Esophagus muscularis mucosa (tissue), 4 donors: ENCODE data around the gene TRAPPC14.

Experiments
- EP300 ChIP-seq: sonication (generic); formaldehyde crosslinking; IDR thresholded peaks from one replicate; pipeline ENCODE4 v1.6.1; 2017; ENCODE audit warnings: antibody characterized with exemption
- POLR2A ChIP-seq: fragments of 450-650 bp; IDR thresholded peaks from one replicate; pipeline ENCODE4 v1.6.1; 2017; ENCODE audit warnings: antibody characterized with exemption, moderate library complexity, mild to moderate bottlenecking, low read depth
- TF ChIP-seq, protein P1 (sequence below), 3 experiments: fragments of 200-600 bp in 2 of 3; fragments of 450-650 bp in 1 of 3; sonication (generic) in 2 of 3; IDR thresholded peaks; one replicate each; pipeline ENCODE4 v1.5.1; 2017 to 2019; ENCODE audit warnings: antibody characterized with exemption in 3 of 3, mild to moderate bottlenecking in 2 of 3, moderate library complexity in 1 of 3

DNA sequence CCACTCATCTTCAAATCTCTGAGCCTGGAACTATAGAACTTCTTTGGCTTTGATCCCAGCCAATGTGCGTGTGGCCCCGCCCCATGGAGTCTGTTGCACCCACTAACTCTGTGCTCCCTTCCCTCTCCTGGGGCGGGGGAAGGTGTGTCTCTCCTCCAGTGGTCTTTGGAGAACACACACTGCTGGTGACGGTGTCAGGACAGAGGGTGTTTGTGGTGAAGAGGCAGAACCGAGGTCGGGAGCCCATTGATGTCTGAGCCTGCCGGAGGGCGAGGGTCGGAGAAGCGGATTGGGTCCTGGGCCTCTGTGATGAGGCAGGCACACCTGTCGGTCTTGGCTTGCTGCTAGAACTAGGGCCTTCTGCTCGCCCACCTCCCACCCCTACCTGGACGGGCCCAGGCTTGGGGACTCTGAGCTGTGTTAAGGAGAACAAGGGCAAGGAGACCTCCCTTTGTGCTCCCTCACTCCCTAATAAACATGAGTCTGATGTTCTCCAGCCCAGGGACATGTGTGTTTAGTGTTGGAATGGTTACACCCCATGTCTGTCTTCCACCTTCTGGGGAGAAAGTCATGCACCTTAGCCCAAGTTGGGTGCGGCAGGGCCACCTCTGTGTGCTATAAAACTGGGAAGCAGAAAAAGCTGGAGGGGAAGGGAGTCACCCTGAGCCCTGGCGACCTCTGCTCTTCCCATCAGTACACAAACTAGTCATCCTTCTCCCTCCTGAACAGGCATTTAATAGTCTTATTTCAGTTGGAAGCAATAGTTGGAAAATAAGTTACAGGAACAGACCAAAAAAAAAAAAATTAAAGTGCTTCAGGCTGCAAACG is 4.6 kb downstream of the TRAPPC14 start:
- TF ChIP-seq, protein P1, sequence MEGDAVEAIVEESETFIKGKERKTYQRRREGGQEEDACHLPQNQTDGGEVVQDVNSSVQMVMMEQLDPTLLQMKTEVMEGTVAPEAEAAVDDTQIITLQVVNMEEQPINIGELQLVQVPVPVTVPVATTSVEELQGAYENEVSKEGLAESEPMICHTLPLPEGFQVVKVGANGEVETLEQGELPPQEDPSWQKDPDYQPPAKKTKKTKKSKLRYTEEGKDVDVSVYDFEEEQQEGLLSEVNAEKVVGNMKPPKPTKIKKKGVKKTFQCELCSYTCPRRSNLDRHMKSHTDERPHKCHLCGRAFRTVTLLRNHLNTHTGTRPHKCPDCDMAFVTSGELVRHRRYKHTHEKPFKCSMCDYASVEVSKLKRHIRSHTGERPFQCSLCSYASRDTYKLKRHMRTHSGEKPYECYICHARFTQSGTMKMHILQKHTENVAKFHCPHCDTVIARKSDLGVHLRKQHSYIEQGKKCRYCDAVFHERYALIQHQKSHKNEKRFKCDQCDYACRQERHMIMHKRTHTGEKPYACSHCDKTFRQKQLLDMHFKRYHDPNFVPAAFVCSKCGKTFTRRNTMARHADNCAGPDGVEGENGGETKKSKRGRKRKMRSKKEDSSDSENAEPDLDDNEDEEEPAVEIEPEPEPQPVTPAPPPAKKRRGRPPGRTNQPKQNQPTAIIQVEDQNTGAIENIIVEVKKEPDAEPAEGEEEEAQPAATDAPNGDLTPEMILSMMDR (IDR thresholded peaks at IDR 0.05), result no peak
- TF ChIP-seq POLR2A (no peak), EP300 (no peak)
